Activated CD4-positive, alpha-beta T cell treated with anti-CD3 and anti-CD28 coated beads for 48 hours (primary cell): Measurements from ENCODE around the gene MBNL3.

ENCODE experiments used
- DNase-seq: peaks from one replicate; pipeline ENCODE4 v3.0.0-alpha.2; 2020

Gene MBNL3

DNA sequence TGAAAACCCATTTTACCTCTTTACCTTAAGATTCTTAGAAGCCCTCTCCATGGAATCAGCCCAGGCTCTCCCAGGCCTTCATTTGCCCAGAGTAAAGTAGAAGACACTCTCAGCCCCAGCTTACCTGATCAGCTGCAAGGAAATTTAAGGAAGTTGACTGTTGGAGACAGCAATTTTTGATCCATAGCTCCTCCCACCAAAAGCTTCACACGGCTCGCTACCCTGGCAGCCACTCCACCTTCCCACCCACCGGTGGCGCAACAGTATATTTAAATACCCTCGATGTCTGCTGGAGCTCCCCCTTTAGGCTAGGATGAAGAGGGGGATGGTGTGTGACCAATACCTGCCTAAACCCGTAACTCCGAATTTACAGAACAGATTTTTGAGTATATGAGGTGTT, 75.4 kb downstream of the MBNL3 start:
- DNase-seq = no peak

- DNase-seq = no peak
Observed at GRCh38 chrX:132412208-132412607, 76.6 kb downstream of the MBNL3 start.

DNA sequence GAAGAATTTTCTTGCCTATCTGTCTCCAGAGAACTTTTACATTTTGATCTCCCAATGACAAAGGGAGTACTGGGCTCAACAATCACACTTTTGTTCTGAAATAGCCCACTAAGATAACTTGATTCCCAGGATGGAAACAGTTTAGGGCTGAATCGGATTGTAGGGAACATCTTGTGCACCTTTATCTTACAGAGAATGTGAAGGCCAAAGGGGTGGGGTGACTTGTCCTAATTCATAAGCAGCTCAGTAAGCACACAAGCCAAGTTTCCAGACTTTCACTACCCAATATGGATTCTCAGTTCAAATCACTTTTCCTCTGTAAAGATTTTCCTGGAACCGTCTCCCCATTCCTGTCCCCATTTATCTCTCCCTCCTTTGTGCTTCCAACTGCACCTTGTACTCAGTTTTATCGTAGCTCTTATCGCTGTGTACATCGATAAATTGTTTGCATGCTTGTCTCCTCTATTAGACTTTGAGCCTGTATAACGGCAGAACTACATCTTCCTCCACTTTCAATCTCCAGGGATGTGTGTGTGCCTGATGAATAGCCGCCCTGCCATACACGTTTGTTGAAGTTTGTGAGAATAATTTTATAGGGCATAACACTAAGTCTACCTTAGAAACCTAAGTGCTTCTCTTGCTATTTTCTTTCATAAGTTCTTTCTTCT, 77.4 kb downstream of the MBNL3 start:
- DNase-seq = no peak

GRCh38 chrX:132409780-132410556, 78.9 kb downstream of the MBNL3 start:
- no peak for DNase-seq

GRCh38 chrX:132407691-132408090, 81.1 kb downstream of the MBNL3 start:
- DNase-seq = no peak

- DNase-seq = no peak
Observed at GRCh38 chrX:132406106-132406505, 82.7 kb downstream of the MBNL3 start.

GRCh38 chrX:132404266-132404665, 84.6 kb downstream of the MBNL3 start:
- DNase-seq = no peak

DNA sequence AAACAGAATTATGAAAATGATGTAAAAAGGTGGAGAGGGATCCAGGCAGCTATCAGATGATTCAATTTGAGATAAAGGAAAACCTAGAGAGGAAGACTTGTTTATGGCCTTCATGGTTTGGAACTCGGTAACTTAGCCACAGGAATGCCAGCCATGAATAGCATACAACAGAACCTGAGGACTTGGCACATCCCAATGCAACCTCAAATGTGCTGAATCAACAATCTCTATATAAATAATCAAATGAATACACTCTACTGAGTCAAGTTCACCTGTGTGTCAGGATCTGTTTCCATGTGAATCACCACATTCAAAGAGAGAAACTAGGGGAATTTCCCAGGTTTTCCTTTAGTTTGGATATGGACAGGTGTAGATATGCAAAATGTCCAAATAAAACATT, 86.9 kb downstream of the MBNL3 start:
- no peak for DNase-seq

GRCh38 chrX:132400706-132401105, 88.1 kb downstream of the MBNL3 start:
- no peak for DNase-seq

DNA sequence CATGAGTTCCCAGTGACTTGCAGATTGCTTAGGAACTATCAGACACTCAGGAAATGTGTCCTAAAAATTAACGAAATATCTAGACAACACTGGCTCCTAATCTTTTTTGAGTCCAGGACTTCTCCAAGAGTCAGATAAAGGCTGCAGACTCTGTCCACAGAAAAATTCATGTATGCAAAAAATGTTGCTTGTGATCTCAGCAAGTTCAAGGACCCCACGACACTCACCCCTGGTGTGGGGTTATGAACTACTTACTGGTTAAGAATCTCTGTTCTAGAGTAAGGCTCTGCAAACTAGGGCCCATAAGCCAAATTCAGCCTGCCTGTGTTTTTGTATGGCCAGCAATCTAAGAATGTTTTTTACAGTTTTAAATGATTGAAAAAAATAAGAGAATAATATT, 93.2 kb downstream of the MBNL3 start:
- DNase-seq = no peak

- no peak for DNase-seq
Observed at GRCh38 chrX:132395026-132395425, 93.8 kb downstream of the MBNL3 start.

DNA sequence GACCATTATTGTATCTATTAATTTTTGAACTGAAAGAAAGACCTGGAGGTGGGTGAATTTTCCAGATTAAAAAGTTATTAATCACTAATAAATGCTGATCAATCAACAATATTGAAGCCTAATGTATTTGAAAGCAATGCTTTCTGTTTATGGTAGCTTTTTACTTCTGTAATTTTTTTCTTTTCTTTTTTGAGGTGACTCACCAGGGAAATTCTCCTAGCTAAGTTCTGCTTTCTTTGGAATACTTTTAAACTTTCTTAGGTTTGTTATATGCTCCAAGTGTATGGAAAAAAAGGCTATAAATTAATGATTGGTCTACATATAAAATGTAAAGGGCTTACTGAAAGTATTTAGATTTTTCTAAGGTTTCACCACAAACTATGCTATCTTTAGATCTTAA, 94.2 kb downstream of the MBNL3 start:
- DNase-seq = no peak

- no peak for DNase-seq
Observed at GRCh38 chrX:132393992-132394391, 94.8 kb downstream of the MBNL3 start.

DNA sequence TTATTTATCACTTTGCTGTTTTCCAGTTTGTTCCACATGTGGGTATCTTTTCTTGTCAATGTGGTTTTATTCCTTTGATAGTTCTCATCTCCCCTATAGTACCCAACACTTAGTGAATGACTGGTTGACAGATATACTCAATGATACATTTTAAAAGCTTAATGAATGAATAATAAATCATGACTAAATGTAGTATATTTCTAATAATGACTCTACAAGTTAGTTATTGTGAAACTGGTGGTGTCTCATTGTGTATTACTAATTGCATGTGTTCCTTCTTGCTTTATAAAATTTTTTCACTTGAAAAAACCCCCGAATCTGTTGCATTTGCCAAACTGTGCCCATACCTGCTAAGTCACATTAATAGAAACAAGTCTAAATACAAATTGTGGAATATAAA, 95.4 kb downstream of the MBNL3 start:
- DNase-seq = no peak

DNA sequence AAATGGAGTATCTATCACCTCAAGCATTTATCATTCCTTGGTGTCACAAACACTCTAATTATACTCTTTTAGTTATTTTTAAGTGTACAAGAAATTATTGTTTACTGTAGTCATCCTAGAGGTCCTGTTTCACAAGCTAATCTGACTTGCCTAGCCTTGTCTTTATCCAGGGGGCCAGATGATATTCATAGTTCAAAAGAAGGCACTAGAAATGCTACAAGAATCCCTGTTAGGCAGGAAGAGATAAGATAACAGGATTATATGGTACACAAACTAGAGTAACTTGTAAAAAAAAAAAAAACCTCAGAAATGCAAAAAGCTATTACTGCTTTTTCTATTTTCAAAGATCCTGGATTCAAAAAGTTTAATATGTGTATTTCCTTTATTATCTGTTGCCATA, 95.8 kb downstream of the MBNL3 start:
- DNase-seq = no peak

GRCh38 chrX:132390792-132391191, 98.0 kb downstream of the MBNL3 start:
- no peak for DNase-seq

DNA sequence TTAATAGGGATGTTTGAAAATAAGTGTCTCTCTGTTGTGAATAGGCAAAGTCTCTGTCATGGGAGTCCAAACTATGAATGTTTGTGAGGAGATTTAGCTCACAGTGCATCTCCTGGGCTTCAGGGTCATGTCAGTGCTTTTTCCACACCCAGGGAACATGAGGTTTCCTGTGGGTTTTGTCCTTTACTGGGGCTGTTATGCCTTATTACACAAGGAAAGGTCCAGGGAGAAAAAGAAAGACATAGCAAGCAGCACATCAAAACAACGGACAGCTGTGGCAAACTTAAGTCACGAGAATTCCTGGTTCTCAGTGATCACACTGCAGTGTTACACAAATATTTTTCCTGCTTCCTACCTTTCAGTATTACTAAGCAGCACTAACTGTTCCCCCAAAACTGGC, 99.4 kb downstream of the MBNL3 start:
- DNase-seq = no peak

DNA sequence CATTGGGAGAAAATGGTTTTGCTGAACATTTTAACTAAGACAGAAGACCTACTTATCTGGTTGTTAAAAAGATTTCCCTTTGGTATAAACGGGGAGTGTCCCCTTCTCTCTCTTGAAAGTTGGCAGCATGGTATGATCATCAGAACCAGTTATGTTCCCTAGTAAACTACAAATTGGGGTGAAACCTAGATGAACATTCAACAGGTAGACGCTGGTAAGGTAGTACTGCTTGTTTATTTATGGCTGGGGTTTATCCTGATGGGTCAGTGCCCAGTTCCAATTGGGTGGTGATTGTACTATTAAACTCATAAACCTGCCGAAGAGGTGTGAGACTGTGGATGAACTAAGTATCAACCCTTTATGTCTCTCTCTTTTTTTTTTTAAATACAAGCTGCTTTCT, 100.5 kb downstream of the MBNL3 start:
- no peak for DNase-seq

DNA sequence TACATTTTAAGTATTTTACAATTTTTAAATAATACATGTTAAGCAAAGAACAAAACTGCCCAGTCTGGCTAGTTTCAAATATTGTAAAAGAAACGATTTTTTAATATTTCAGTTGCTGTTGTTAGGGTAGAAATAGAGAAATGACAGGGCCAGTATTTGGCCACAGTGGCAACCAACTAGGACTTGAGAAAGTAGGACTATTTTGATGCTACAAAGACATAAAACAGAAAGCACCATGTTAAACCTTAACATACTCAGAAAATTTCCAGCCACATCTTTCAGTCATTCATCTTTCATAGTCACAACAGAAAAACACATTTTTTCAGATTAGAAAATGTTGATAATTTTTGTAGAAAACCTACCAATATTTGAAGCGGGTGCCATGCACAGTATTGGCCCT, 104.5 kb downstream of the MBNL3 start:
- DNase-seq = no peak

- no peak for DNase-seq
Observed at GRCh38 chrX:132382068-132382467, 106.8 kb downstream of the MBNL3 start.

DNA sequence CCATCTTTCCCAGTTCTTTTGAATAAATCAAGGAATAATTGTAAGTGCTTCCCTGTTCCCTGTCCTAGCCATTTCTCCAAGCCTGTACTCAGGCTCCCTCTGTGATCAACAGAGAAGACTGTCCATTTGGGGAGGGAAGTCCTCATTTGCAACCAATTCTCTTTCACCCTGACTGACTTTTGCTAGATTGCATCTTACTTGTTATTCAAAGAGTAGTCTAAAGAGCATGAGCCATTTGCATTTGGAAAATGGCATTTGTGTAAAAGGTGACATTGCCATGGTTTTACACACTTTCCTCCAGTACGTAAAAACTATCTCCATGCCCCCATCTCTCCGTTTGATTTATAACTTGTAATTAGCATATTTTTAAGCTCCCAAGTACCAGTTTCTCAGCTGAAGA, 110.6 kb downstream of the MBNL3 start:
- DNase-seq = no peak

GRCh38 chrX:132375941-132376340, 112.9 kb downstream of the MBNL3 start:
- no peak for DNase-seq

- no peak for DNase-seq
Observed at GRCh38 chrX:132373610-132374009, 115.2 kb downstream of the MBNL3 start.

- no peak for DNase-seq
Observed at GRCh38 chrX:132369617-132370326, 119.1 kb downstream of the MBNL3 start.
